Renal cortical epithelial cell (primary cell): ENCODE results near the gene ZNF417. TPM values are rescaled to one million over a fixed set of nuclear protein-coding genes. Genes with fewer than 3 reads are reported as not detected.
A peak's percentile ranks its signal among the peaks of the same experiment; 100 is the strongest.
"Not testable (repeated sequence)": the region's sequence is repeated elsewhere in the genome, so short reads cannot be mapped to it uniquely, and the experiment has no call there.

Experiments
- DNase-seq: peaks from one replicate; pipeline ENCODE4 v3.0.0-alpha.2; 2011; ENCODE audit warnings: low read depth
- total RNA-seq: library from RNA; depleted of rRNA; stranded (reverse); fragments of >200 nt; gene quantifications from 2 replicates; pipeline ENCODE4 v1.2.3, GENCODE V29; 2014

The ZNF417 gene
- total RNA-seq, 1 donor from 2014 or later = 28.5 TPM

GRCh38 chr19:57887195-57887941 lies 29.0 kb downstream of the ZNF417 start:
- peak; percentile 21 for DNase-seq

GRCh38 chr19:57886046-57886445 lies 30.3 kb downstream of the ZNF417 start:
- DNase-seq = no peak

GRCh38 chr19:57873883-57874799 lies 42.3 kb downstream of the ZNF417 start:
- DNase-seq = not testable (repeated sequence)

- DNase-seq = no peak
Measured at GRCh38 chr19:57872450-57872849, 43.9 kb downstream of the ZNF417 start.

GRCh38 chr19:57870225-57870624 lies 46.2 kb downstream of the ZNF417 start:
- DNase-seq = no peak

GRCh38 chr19:57869655-57870054 lies 46.7 kb downstream of the ZNF417 start:
- DNase-seq = not testable (repeated sequence)

- DNase-seq = no peak
Measured at GRCh38 chr19:57867868-57868492, 48.4 kb downstream of the ZNF417 start.

Other genes with a start within 250 kb of the ZNF417 start
- gene ZSCAN4, start 247.7 kb downstream of the ZNF417 start, total RNA-seq = not detected in 2 replicates
- gene ZNF551, start 234.6 kb downstream of the ZNF417 start, total RNA-seq = 6.8 and 8.6 TPM in 2 replicates
- gene ZNF154, start 207.4 kb downstream of the ZNF417 start, total RNA-seq = 1.7 and 4.2 TPM in 2 replicates
- gene ZNF671, start 189.0 kb downstream of the ZNF417 start, total RNA-seq = 5.9 and 10.5 TPM in 2 replicates
- 13.2 and 18.5 TPM in 2 replicates for gene ZNF776, start 169.8 kb downstream of the ZNF417 start, total RNA-seq
- gene ZNF586, start 146.9 kb downstream of the ZNF417 start, total RNA-seq = 16.2 and 18.1 TPM in 2 replicates
- gene ZNF552, start 101.7 kb downstream of the ZNF417 start, total RNA-seq = 11.8 and 17.7 TPM in 2 replicates
- gene ZNF587B, start 86.3 kb downstream of the ZNF417 start, total RNA-seq = 29.9 and 35.1 TPM in 2 replicates
- 29.0 and 75.3 TPM in 2 replicates for gene ZNF587, start 66.7 kb downstream of the ZNF417 start, total RNA-seq
- 5.2 and 8.7 TPM in 2 replicates for gene ZNF814, start 27.6 kb downstream of the ZNF417 start, total RNA-seq
- gene ZNF418, start 18.8 kb upstream of the ZNF417 start, total RNA-seq = 3.6 and 7.2 TPM in 2 replicates
- gene ZNF256, start 31.1 kb upstream of the ZNF417 start, total RNA-seq = 3.5 and 6.8 TPM in 2 replicates
- 0.15 TPM in 1 of 2 replicates, not detected in the other for gene C19orf18, start 57.9 kb upstream of the ZNF417 start, total RNA-seq
- gene ZNF606, start 86.2 kb upstream of the ZNF417 start, total RNA-seq = 9.6 and 19.9 TPM in 2 replicates
- not detected in 2 replicates for gene ZSCAN1, start 117.4 kb upstream of the ZNF417 start, total RNA-seq
- 2.3 and 7.7 TPM in 2 replicates for gene ZNF135, start 142.7 kb upstream of the ZNF417 start, total RNA-seq
- 28.8 and 52.4 TPM in 2 replicates for gene ZSCAN18, start 181.6 kb upstream of the ZNF417 start, total RNA-seq
- gene ZNF329, start 234.2 kb upstream of the ZNF417 start, total RNA-seq = 13.0 and 21.8 TPM in 2 replicates